K562 (cell line): ENCODE measurements around the gene TRMT112. TPM values are rescaled to one million over a fixed set of nuclear protein-coding genes. Genes with fewer than 3 reads are reported as not detected.

ENCODE experiments used
- CBFA2T3 ChIP-seq: fragments of 450-650 bp; IDR thresholded peaks from 2 replicates; pipeline ENCODE4 v1.6.1; 2017
- E2F1 ChIP-seq: sonication (generic); formaldehyde crosslinking; IDR thresholded peaks from 2 replicates; pipeline ENCODE4 v1.8.1; 2023; ENCODE audit warnings: mild to moderate bottlenecking, missing genetic modification reagents, moderate library complexity
- HMGN3 ChIP-seq: IDR thresholded peaks from 2 replicates; pipeline ENCODE4 v1.6.1; 2011; ENCODE audit warnings: borderline replicate concordance, low read depth, mild to moderate bottlenecking, mixed read lengths, low read length; ENCODE audit not compliant: insufficient read length; ENCODE audit errors: extremely low read depth
- MAFK ChIP-seq: IDR thresholded peaks from 2 replicates; pipeline ENCODE4 v1.6.1; 2011; ENCODE audit warnings: low read length, improper control_type of control experiment
- PHF8 ChIP-seq: fragments of 200-600 bp; sonication (generic); IDR thresholded peaks from 2 replicates; pipeline ENCODE4 v1.6.1; 2012; ENCODE audit warnings: mixed run types, mild to moderate bottlenecking, inconsistent platforms, low read length, moderate library complexity, borderline replicate concordance
- PML ChIP-seq: IDR thresholded peaks from 2 replicates; pipeline ENCODE4 v1.6.1; 2012; ENCODE audit warnings: low read length, inconsistent platforms
- SPI1 ChIP-seq: IDR thresholded peaks from 2 replicates; pipeline ENCODE4 v1.6.1; 2011; ENCODE audit warnings: low read depth, low read length, control low read depth, borderline replicate concordance
- TAL1 ChIP-seq: fragments of 450-650 bp; IDR thresholded peaks from 2 replicates; pipeline ENCODE4 v1.6.1; 2016; ENCODE audit warnings: mild to moderate bottlenecking
- ZBTB17 ChIP-seq: fragments of 450-650 bp; formaldehyde crosslinking; IDR thresholded peaks from 2 replicates; pipeline ENCODE4 v1.4.0; 2020; ENCODE audit warnings: mild to moderate bottlenecking
- ZBTB40 ChIP-seq, 2 experiments: fragments of 450-650 bp in 1 of 2; sonication (generic) in 1 of 2; formaldehyde crosslinking in 1 of 2; IDR thresholded peaks; 2 replicates each; pipeline versions ENCODE4 v1.7.1 to v1.9.0; 2016 to 2022; ENCODE audit warnings: inconsistent platforms in 1 of 2, mild to moderate bottlenecking in 1 of 2, missing genetic modification reagents in 1 of 2
- ZC3H4 ChIP-seq: sonication (generic); formaldehyde crosslinking; IDR thresholded peaks from 2 replicates; pipeline ENCODE4 v1.9.0; 2021; ENCODE audit warnings: missing genetic modification reagents, borderline replicate concordance
- ZNF740 ChIP-seq, 3 experiments: fragments of 200-800 bp in 1 of 3; sonication (Bioruptor generic) in 1 of 3; sonication (generic) in 1 of 3; formaldehyde crosslinking in 1 of 3; IDR thresholded peaks; 2 replicates each; pipeline versions ENCODE4 v1.6.1 to v1.8.0; 2016 to 2022; ENCODE audit warnings: mild to moderate bottlenecking in 2 of 3, missing compliant biosample characterization in 2 of 3, missing genetic modification characterization in 2 of 3, missing genetic modification reagents in 1 of 3
- ZZZ3 ChIP-seq: fragments of 450-650 bp; IDR thresholded peaks from 2 replicates; pipeline ENCODE4 v1.6.1; 2016; ENCODE audit warnings: antibody characterized with exemption, mild to moderate bottlenecking, moderate library complexity
- polyA plus RNA-seq, 8 experiments: library from polyadenylated mRNA; depleted of rRNA in 4 of 8; stranded (reverse) in 5 of 8; unstranded in 3 of 8; fragments of >200 nt; fragmentation: Nextera tagmentation in 2 of 8; fragmentation: Illumina TruSeq in 1 of 8; extraction: Ambion mirVana in 2 of 8; extraction: Trizol in 1 of 8; gene quantifications; 2 replicates each; pipeline versions ENCODE4 v1.2.1 to v1.2.3, GENCODE V29; 2011 to 2014; ENCODE audit warnings: inconsistent platforms in 1 of 8, missing spikeins in 1 of 8
- total RNA-seq, 7 experiments: library from RNA; depleted of rRNA in 6 of 7; stranded (reverse); fragments of >200 nt in 6 of 7; fragmentation: Illumina TruSeq in 2 of 7; extraction: Trizol in 2 of 7; gene quantifications; 2 replicates each; pipeline versions ENCODE4 v1.2.1 to v1.2.3, GENCODE V29; 2011 to 2021; ENCODE audit warnings: low replicate concordance in 1 of 7

TRMT112 gene
- total and polyA plus RNA-seq, 9 of the 15 experiments (the other 6 are each of a cell fraction or from before 2014, with no cell fraction given) = 162 to 444 (median 300) TPM

- TF ChIP-seq PHF8 (peak; percentile 30; the same call in 1 of the 2 replicates), CBFA2T3 (peak; percentile 54), MAFK (peak; percentile 78), E2F1 (CRISPR knock-in tag) (no peak), HMGN3 (peak; percentile 33), ZBTB40 (IDR thresholded peaks at IDR 0.05) (peak; percentile 67), ZBTB40 (CRISPR knock-in tag; IDR thresholded peaks at IDR 0.05) (no peak), ZC3H4 (no peak), PML (no peak), TAL1 (peak; percentile 15; the same call in 1 of the 2 replicates), ZNF740 (CRISPR knock-in tag; IDR thresholded peaks at IDR 0.05) (peak; percentile 46; the same call in 1 of the 2 replicates), ZNF740 (tag; IDR thresholded peaks at IDR 0.05) (no peak; a peak in 1 of 4 replicates), ZZZ3 (no peak), SPI1 (0 out of 2 replicates have a peak, but pooled peaks have one; percentile 23), ZBTB17 (CRISPR knock-in tag) (peak; percentile 59; the same call in 1 of the 2 replicates)
Measured at GRCh38 chr11:64331569-64332371, 14.4 kb upstream of the TRMT112 start (continued).
